Psoas muscle (tissue), 8 donors: ENCODE data around the gene IL4. TPM values are rescaled to one million over a fixed set of nuclear protein-coding genes. Genes with fewer than 3 reads are reported as not detected.

Experiments
- ATAC-seq, 4 donors: fragments of 200-7000 bp; cut with Tn5 transposase; one replicate each; pipeline ENCODE4 v1.9.1; 2020; ENCODE audit warnings: moderate library complexity in 3 of 4, mild to moderate bottlenecking in 2 of 4
- DNase-seq, 2 donors: peaks; one replicate each; pipeline ENCODE4 v3.0.0-alpha.2; 2020
- H3K27ac ChIP-seq: fragments of 200-600 bp; one replicate; pipeline ENCODE4 v1.8.0; 2022
- H3K27me3 ChIP-seq, 3 donors: fragments of 200-600 bp in 1 of 3; one replicate each; pipeline versions ENCODE4 v1.6.1 to v1.8.0; 2013 to 2022; ENCODE audit warnings: low read length in 2 of 3, mild to moderate bottlenecking in 2 of 3, moderate library complexity in 1 of 3; ENCODE audit not compliant: insufficient read depth in 3 of 3
- H3K36me3 ChIP-seq, 2 donors: fragments of 200-600 bp in 1 of 2; one replicate each; pipeline versions ENCODE4 v1.6.1 to v1.8.0; 2013 to 2022; ENCODE audit warnings: low read depth in 1 of 2, mild to moderate bottlenecking in 1 of 2, moderate library complexity in 1 of 2; ENCODE audit not compliant: insufficient read depth in 1 of 2
- H3K4me1 ChIP-seq: fragments of 200-600 bp; one replicate; pipeline ENCODE4 v1.8.0; 2022
- H3K4me3 ChIP-seq: fragments of 200-600 bp; one replicate; pipeline ENCODE4 v1.8.0; 2022; ENCODE audit warnings: mild to moderate bottlenecking
- H3K9me3 ChIP-seq: fragments of 200-600 bp; one replicate; pipeline ENCODE4 v1.8.0; 2022
- CTCF ChIP-seq: fragments of 200-600 bp; IDR thresholded peaks from one replicate; pipeline ENCODE4 v1.8.0; 2022; ENCODE audit warnings: antibody characterized with exemption
- WGBS, 3 donors: extraction: QIAGEN DNeasy Blood & Tissue Kit; methylation state at CpG; one replicate each; pipeline versions ENCODE4 v1.1.6 to v1.1.7; 2013; 5-methylcytosine and 5-hydroxymethylcytosine counted together
- intact Hi-C, 2 donors: fragments of 100-400 bp; cut with DNase I; formaldehyde crosslinking; loops; one replicate each; pipeline versions ENCODE4 v1.11.0 to v1.14.2; 2022
- polyA plus RNA-seq, 3 donors: library from polyadenylated mRNA; stranded (reverse); fragments of 200-250 nt; gene quantifications; one replicate each; pipeline ENCODE4 v1.2.3, GENCODE V29; 2013
- total RNA-seq, 4 donors: library from RNA; stranded (reverse); fragmentation: NEBNext Ultra II Directional in 2 of 4; extraction: Animal tissue kit (Norgen Biotek cat#: 25700) in 2 of 4; gene quantifications; one replicate each; pipeline versions ENCODE4 v1.2.1 to v1.2.4, GENCODE V29; 2021 to 2023
- donor health status: healthy with polysubstance abuse.
- donor health status: DM: no; HTN: no; CAD: no; lungs with moderate emphysema.
- donor health status: Bipolar disorder and iron deficiency.
- donor health status: healthy.
- donor health status: DM: yes; HTN: yes; CAD: no.
- donor health status: DM: no; HTN: no; CAD: no.
- donor health status: DM: no; HTN: no; CAD: no.
- donor health status: DM: yes; HTN: yes; CAD: no.

Gene IL4
- total and polyA plus RNA-seq, 7 donors, result not detected

GRCh38 chr5:132671000-132671399 is 2.8 kb upstream of the IL4 start:
- Histone ChIP-seq H3K27me3 (peaks cover 0 to 4% (median 0%) of the 10 kb centered on the region in 3 donors), H3K4me3 (no peak overlapping the region), H3K27ac (no peak overlapping the region), H3K36me3 (no peaks in the 10 kb centered on the region), H3K4me1 (no peaks in the 10 kb centered on the region), H3K9me3 (no peaks in the 10 kb centered on the region)
- ATAC-seq (no peak), DNase-seq (no peak)
- intact Hi-C loops, result no loop called here
- 96 to 98% (median 97%) methylated on average over 3 of the region's 3 CpGs for WGBS, 3 donors
- no peak for TF ChIP-seq CTCF

GRCh38 chr5:132673488-132673887 is 301 bp upstream of the IL4 start:
- no peak for TF ChIP-seq CTCF
- Histone ChIP-seq H3K9me3 (no peaks in the 10 kb centered on the region), H3K4me1 (no peaks in the 10 kb centered on the region), H3K27me3 (peaks cover 0 to 1% (median 0%) of the 10 kb centered on the region in 3 donors), H3K4me3 (no peak overlapping the region), H3K36me3 (no peaks in the 10 kb centered on the region), H3K27ac (no peak overlapping the region)
- WGBS, 3 donors, result 88 to 96% (median 90%) methylated on average over 1 of the region's 1 CpG
- intact Hi-C loops, result no loop called here
- DNase-seq (no peak), ATAC-seq (no peak)

- Histone ChIP-seq H3K27me3 (peaks cover 0 to 2% (median 0%) of the 10 kb centered on the region in 3 donors), H3K9me3 (no peaks in the 10 kb centered on the region), H3K36me3 (no peaks in the 10 kb centered on the region), H3K4me1 (no peaks in the 10 kb centered on the region), H3K4me3 (no peak overlapping the region), H3K27ac (no peak overlapping the region)
- DNase-seq, result no peak
- WGBS, 3 donors, result 44 to 57% (median 50%) methylated on average over 13 of the region's 13 CpGs
- intact Hi-C loops, result no loop called here
- TF ChIP-seq CTCF, result no peak
- peak in 1 of 4 donors; percentile 20 for ATAC-seq
Measured at GRCh38 chr5:132674671-132675506, 1.1 kb downstream of the IL4 start.

GRCh38 chr5:132675936-132676689 is 2.3 kb downstream of the IL4 start:
- no peak for ATAC-seq

More at GRCh38 chr5:132675936-132676689, 2.3 kb downstream of the IL4 start:
- WGBS, 3 donors, result 89 to 93% (median 92%) methylated on average over 11 of the region's 11 CpGs
- peaks cover 0 to 2% (median 0%) of the 10 kb centered on the region in 3 donors for H3K27me3 ChIP-seq
- intact Hi-C loops, result no loop called here
- H3K27ac ChIP-seq, result no peak overlapping the region
- TF ChIP-seq CTCF, result no peak
- no peak overlapping the region for H3K4me3 ChIP-seq
- H3K4me1 ChIP-seq, result no peaks in the 10 kb centered on the region
- no peaks in the 10 kb centered on the region for H3K9me3 ChIP-seq
- no peak for DNase-seq
- no peaks in the 10 kb centered on the region for H3K36me3 ChIP-seq
